Right ventricle myocardium superior (tissue), 1 donor: ENCODE results near the gene P2RY12. TPM values are rescaled to one million over a fixed set of nuclear protein-coding genes. Genes with fewer than 3 reads are reported as not detected.

Experiments used
- ATAC-seq: fragments of 200-7000 bp; cut with Tn5 transposase; one replicate; pipeline ENCODE4 v1.9.1; 2020; ENCODE audit warnings: mild to moderate bottlenecking; ENCODE audit not compliant: poor library complexity
- DNase-seq: peaks from one replicate; pipeline ENCODE4 v3.0.0-alpha.2; 2020
- intact Hi-C: fragments of 100-400 bp; cut with DNase I; formaldehyde crosslinking; loops from one replicate; pipeline ENCODE4 v1.11.2; 2022
- total RNA-seq: library from RNA; stranded (reverse); fragmentation: NEBNext Ultra II Directional; extraction: Animal tissue kit (Norgen Biotek cat#: 25700); gene quantifications from one replicate; pipeline ENCODE4 v1.2.1, GENCODE V29; 2021
- donor health status: DM: no; HTN: yes; CAD: no; lungs with severe emphysema.

Gene P2RY12
- total RNA-seq, 1 donor from 2014 or later: 0.94 TPM

GRCh38 chr3:151316267-151316991, 68.1 kb downstream of the P2RY12 start, which contains the start of gene GPR87:
GPR87 (minus strand) TSS chr3:151316820; CDS start chr3:151300100, 16,720 bp downstream.
- no peak for DNase-seq
- intact Hi-C loops: no loop called here
- no peak for ATAC-seq

- no peak for ATAC-seq
- intact Hi-C loops: no loop called here
- DNase-seq: no peak
These were observed 68.7 kb downstream of the P2RY12 start for GRCh38 chr3:151315846-151316245.

- ATAC-seq: no peak
These were observed 69.4 kb downstream of the P2RY12 start for GRCh38 chr3:151315136-151315535.

GRCh38 chr3:151314593-151314992, 70.0 kb downstream of the P2RY12 start:
- DNase-seq (no peak), ATAC-seq (no peak)
- intact Hi-C loops: no loop called here

More at GRCh38 chr3:151315136-151315535, 69.4 kb downstream of the P2RY12 start:
- DNase-seq: no peak
- intact Hi-C loops: no loop called here

- no peak for ATAC-seq
These were observed 70.4 kb downstream of the P2RY12 start for GRCh38 chr3:151314137-151314536.

GRCh38 chr3:151312972-151313371, 71.6 kb downstream of the P2RY12 start:
- DNase-seq (no peak), ATAC-seq (no peak)
- intact Hi-C loops: no loop called here

More at GRCh38 chr3:151314137-151314536, 70.4 kb downstream of the P2RY12 start:
- DNase-seq: no peak
- intact Hi-C loops: no loop called here

GRCh38 chr3:151309566-151309965, 75.0 kb downstream of the P2RY12 start:
- intact Hi-C loops: no loop called here
- DNase-seq: no peak
- ATAC-seq: no peak

- intact Hi-C loops: no loop called here
These were observed 76.7 kb downstream of the P2RY12 start for GRCh38 chr3:151307583-151308488.

GRCh38 chr3:151307131-151307530, 77.4 kb downstream of the P2RY12 start:
- no peak for ATAC-seq
- no peak for DNase-seq
- intact Hi-C loops: no loop called here

More at GRCh38 chr3:151307583-151308488, 76.7 kb downstream of the P2RY12 start:
- DNase-seq: no peak
- ATAC-seq: no peak

GRCh38 chr3:151306168-151306810, 78.3 kb downstream of the P2RY12 start:
- DNase-seq (no peak), ATAC-seq (no peak)
- intact Hi-C loops: no loop called here

GRCh38 chr3:151305775-151306151, 78.8 kb downstream of the P2RY12 start:
- no peak for ATAC-seq
- intact Hi-C loops: no loop called here
- DNase-seq: no peak

- DNase-seq (peak; percentile 50), ATAC-seq (peak; percentile 41)
- intact Hi-C loops: no loop called here
These were observed 79.3 kb downstream of the P2RY12 start for GRCh38 chr3:151305060-151305774.

GRCh38 chr3:151303751-151304150, 80.8 kb downstream of the P2RY12 start:
- no peak for DNase-seq
- no peak for ATAC-seq
- intact Hi-C loops: no loop called here

GRCh38 chr3:151301787-151302186, 82.8 kb downstream of the P2RY12 start:
- no peak for ATAC-seq
- no peak for DNase-seq
- intact Hi-C loops: no loop called here

GRCh38 chr3:151300539-151300938, 84.0 kb downstream of the P2RY12 start:
- ATAC-seq: no peak
- intact Hi-C loops: no loop called here
- no peak for DNase-seq

GRCh38 chr3:151299006-151299405, 85.5 kb downstream of the P2RY12 start:
- DNase-seq: no peak
- intact Hi-C loops: no loop called here
- no peak for ATAC-seq

GRCh38 chr3:151297429-151297828, 87.1 kb downstream of the P2RY12 start:
- DNase-seq: no peak
- intact Hi-C loops: no loop called here
- ATAC-seq: no peak

GRCh38 chr3:151296226-151296625, 88.3 kb downstream of the P2RY12 start:
- ATAC-seq: no peak
- intact Hi-C loops: no loop called here
- no peak for DNase-seq

- intact Hi-C loops: no loop called here
- DNase-seq (no peak), ATAC-seq (no peak)
These were observed 91.4 kb downstream of the P2RY12 start for GRCh38 chr3:151293127-151293526.
